RWPE2 (cell line): Measurements from ENCODE around the gene CCDC83.
A peak's percentile ranks its signal among the peaks of the same experiment; 100 is the strongest.

Source experiments
- ATAC-seq: fragments of 200-7000 bp; cut with Tn5 transposase; 3 replicates; pipeline ENCODE4 v1.9.1; 2021; ENCODE audit warnings: low read depth
- DNase-seq: peaks from one replicate; pipeline ENCODE4 v3.0.0-alpha.2; 2020; ENCODE audit warnings: low spot score
- H3K27ac ChIP-seq: fragments of 450-650 bp; 2 replicates; pipeline ENCODE4 v1.5.1; 2017; ENCODE audit warnings: mild to moderate bottlenecking; ENCODE audit not compliant: poor library complexity, severe bottlenecking
- H3K27me3 ChIP-seq: fragments of 250-450 bp; sonication (Bioruptor Pico); 2 replicates; pipeline ENCODE4 v1.5.1; 2021; ENCODE audit warnings: mild to moderate bottlenecking, moderate library complexity; ENCODE audit not compliant: insufficient read depth, poor library complexity, severe bottlenecking
- H3K36me3 ChIP-seq: fragments of 250-450 bp; sonication (Bioruptor Pico); 2 replicates; pipeline ENCODE4 v1.5.1; 2020; ENCODE audit warnings: low read depth, mild to moderate bottlenecking, moderate library complexity
- H3K4me1 ChIP-seq: fragments of 250-450 bp; sonication (Bioruptor Pico); 2 replicates; pipeline ENCODE4 v1.5.1; 2021; ENCODE audit warnings: mild to moderate bottlenecking, moderate library complexity; ENCODE audit not compliant: insufficient read depth, poor library complexity, severe bottlenecking
- H3K4me3 ChIP-seq: fragments of 250-450 bp; sonication (Bioruptor Pico); 2 replicates; pipeline ENCODE4 v1.5.1; 2021; ENCODE audit warnings: mild to moderate bottlenecking, moderate library complexity; ENCODE audit not compliant: severe bottlenecking
- H3K9me3 ChIP-seq: fragments of 250-450 bp; sonication (Bioruptor Pico); 2 replicates; pipeline ENCODE4 v1.5.1; 2021; ENCODE audit warnings: mild to moderate bottlenecking, moderate library complexity; ENCODE audit not compliant: severe bottlenecking
- CTCF ChIP-seq: fragments of 450-650 bp; IDR thresholded peaks from one replicate; pipeline ENCODE4 v1.5.1; 2017; ENCODE audit warnings: mild to moderate bottlenecking, moderate library complexity; ENCODE audit not compliant: poor library complexity, severe bottlenecking

Gene CCDC83

GRCh38 chr11:85815186-85815931, 39.8 kb upstream of the CCDC83 start:
- Histone ChIP-seq H3K27ac (peak overlapping the region; percentile 80), H3K4me1 (peaks cover 19% of the 10 kb centered on the region), H3K27me3 (no peaks in the 10 kb centered on the region), H3K36me3 (no peaks in the 10 kb centered on the region), H3K9me3 (no peaks in the 10 kb centered on the region), H3K4me3 (no peak overlapping the region)
- ATAC-seq (peak; percentile 61), DNase-seq (no peak)
- TF ChIP-seq CTCF, result no peak

GRCh38 chr11:85819441-85819840, 35.7 kb upstream of the CCDC83 start:
- peaks cover 29% of the 10 kb centered on the region for H3K4me1 ChIP-seq
- H3K27ac ChIP-seq, result no peak overlapping the region
- no peak overlapping the region for H3K4me3 ChIP-seq
- no peak for TF ChIP-seq CTCF
- ATAC-seq (no peak), DNase-seq (no peak)
- no peaks in the 10 kb centered on the region for H3K27me3 ChIP-seq
- H3K9me3 ChIP-seq, result no peaks in the 10 kb centered on the region
- H3K36me3 ChIP-seq, result no peaks in the 10 kb centered on the region

- DNase-seq (no peak), ATAC-seq (peak; percentile 92)
- H3K36me3 ChIP-seq, result no peaks in the 10 kb centered on the region
- TF ChIP-seq CTCF, result no peak
- H3K4me3 ChIP-seq, result no peak overlapping the region
- H3K27me3 ChIP-seq, result no peaks in the 10 kb centered on the region
- H3K27ac ChIP-seq, result no peak overlapping the region
- no peaks in the 10 kb centered on the region for H3K9me3 ChIP-seq
- H3K4me1 ChIP-seq, result peaks cover 10% of the 10 kb centered on the region
Observed at GRCh38 chr11:85821636-85822035, 33.5 kb upstream of the CCDC83 start.

- no peak for TF ChIP-seq CTCF
- DNase-seq, result no peak
- no peak overlapping the region for H3K4me3 ChIP-seq
- no peaks in the 10 kb centered on the region for H3K36me3 ChIP-seq
- H3K27me3 ChIP-seq, result no peaks in the 10 kb centered on the region
- no peak overlapping the region for H3K27ac ChIP-seq
- no peaks in the 10 kb centered on the region for H3K9me3 ChIP-seq
- ATAC-seq, result no peak
- peaks cover 18% of the 10 kb centered on the region for H3K4me1 ChIP-seq
Observed at GRCh38 chr11:85822814-85823213, 32.4 kb upstream of the CCDC83 start.

GRCh38 chr11:85823816-85824215, 31.4 kb upstream of the CCDC83 start:
- DNase-seq (no peak), ATAC-seq (no peak)
- H3K4me3 ChIP-seq, result no peak overlapping the region
- peaks cover 28% of the 10 kb centered on the region for H3K4me1 ChIP-seq
- TF ChIP-seq CTCF, result no peak
- no peak overlapping the region for H3K27ac ChIP-seq
- no peaks in the 10 kb centered on the region for H3K9me3 ChIP-seq
- no peaks in the 10 kb centered on the region for H3K36me3 ChIP-seq
- no peaks in the 10 kb centered on the region for H3K27me3 ChIP-seq
